IMR-90 (cell line): Measurements from ENCODE around the gene CAPN3. TPM values are rescaled to one million over a fixed set of nuclear protein-coding genes. Genes with fewer than 3 reads are reported as not detected.

Experiments
- ATAC-seq: fragments of 200-7000 bp; cut with Tn5 transposase; 2 replicates; pipeline ENCODE4 v1.9.1; 2020; ENCODE audit warnings: low read depth, mild to moderate bottlenecking, moderate library complexity
- BruUV-seq: library from RNA; stranded (reverse); fragments of 400-500 nt; replicated peaks from 2 replicates; lab custom pipeline; 2021; lab: Mats Ljungman, UMichigan
- CTCF ChIA-PET: fragments of 300-600 bp; formaldehyde crosslinking; extraction: SDS; loops from one replicate; lab custom pipeline; 2021; ENCODE audit warnings: antibody characterized with exemption; lab: Yijun Ruan, JAX
- POLR2A ChIA-PET: fragments of 300-600 bp; sonication (Branson Sonifier 250); formaldehyde crosslinking; loops from one replicate; lab custom pipeline; 2022; ENCODE audit warnings: antibody characterized with exemption; ENCODE audit not compliant: unreplicated experiment; lab: Charles Lee
- DNase-seq: peaks from one replicate; pipeline ENCODE4 v3.0.0; 2013
- H2AFZ ChIP-seq: replicated peaks from 2 replicates; pipeline ENCODE3; 2013; ENCODE audit warnings: low read length, mild to moderate bottlenecking; ENCODE audit not compliant: poor library complexity
- H2AK5ac ChIP-seq: 2 replicates; pipeline ENCODE4 v1.6.1; 2013; ENCODE audit warnings: low read depth, low read length, inconsistent platforms
- H2AK9ac ChIP-seq: replicated peaks from 2 replicates; pipeline ENCODE3; 2013; ENCODE audit warnings: mild to moderate bottlenecking, low read depth, low read length, moderate library complexity; ENCODE audit not compliant: poor library complexity
- H2BK120ac ChIP-seq: 2 replicates; pipeline ENCODE4 v1.6.1; 2013; ENCODE audit warnings: low read depth, low read length, inconsistent platforms
- H2BK15ac ChIP-seq: 3 replicates; pipeline ENCODE4 v1.6.1; 2013; ENCODE audit warnings: low read depth, low read length, inconsistent platforms
- H2BK20ac ChIP-seq: 2 replicates; pipeline ENCODE4 v1.6.1; 2013; ENCODE audit warnings: low read depth, mild to moderate bottlenecking, inconsistent platforms, low read length, moderate library complexity
- H2BK5ac ChIP-seq: 2 replicates; pipeline ENCODE4 v1.6.1; 2013; ENCODE audit warnings: mild to moderate bottlenecking, low read depth, low read length, inconsistent platforms; ENCODE audit not compliant: poor library complexity, severe bottlenecking
- H3K14ac ChIP-seq: replicated peaks from 2 replicates; pipeline ENCODE4 v1.6.1; 2013; ENCODE audit warnings: low read depth, low read length, inconsistent platforms
- H3K18ac ChIP-seq: 2 replicates; pipeline ENCODE4 v1.6.1; 2013; ENCODE audit warnings: low read depth, low read length, control low read depth
- H3K23ac ChIP-seq: 2 replicates; pipeline ENCODE4 v1.6.1; 2013; ENCODE audit warnings: low read depth, low read length, inconsistent platforms
- H3K27ac ChIP-seq: 2 replicates; pipeline ENCODE4 v1.5.1; 2013; ENCODE audit warnings: mild to moderate bottlenecking, control low read depth, low read length; ENCODE audit not compliant: insufficient read depth
- H3K27me3 ChIP-seq: 2 replicates; pipeline ENCODE4 v1.6.1; 2013; ENCODE audit warnings: low read length; ENCODE audit not compliant: control insufficient read depth, insufficient read depth
- H3K36me3 ChIP-seq: 2 replicates; pipeline ENCODE4 v1.6.1; 2013; ENCODE audit warnings: low read length, mixed read lengths; ENCODE audit not compliant: control insufficient read depth, insufficient read depth
- H3K4ac ChIP-seq: 2 replicates; pipeline ENCODE4 v1.6.1; 2013; ENCODE audit warnings: low read depth, low read length, inconsistent platforms
- H3K4me1 ChIP-seq: 2 replicates; pipeline ENCODE4 v1.6.1; 2013; ENCODE audit warnings: low read length, mixed read lengths; ENCODE audit not compliant: control insufficient read depth, insufficient read depth
- H3K4me2 ChIP-seq: 2 replicates; pipeline ENCODE4 v1.6.1; 2013; ENCODE audit warnings: low read depth, mild to moderate bottlenecking, control low read depth, low read length, moderate library complexity
- H3K4me3 ChIP-seq: 2 replicates; pipeline ENCODE4 v1.5.1; 2013; ENCODE audit warnings: low read depth, mild to moderate bottlenecking, control low read depth, low read length, moderate library complexity; ENCODE audit not compliant: insufficient read depth
- H3K56ac ChIP-seq: 2 replicates; pipeline ENCODE4 v1.6.1; 2013; ENCODE audit warnings: low read length, inconsistent platforms; ENCODE audit not compliant: insufficient read depth; ENCODE audit errors: extremely low read depth
- H3K79me1 ChIP-seq, 2 experiments: 2 replicates each; pipeline ENCODE4 v1.6.1; 2013; ENCODE audit warnings: low read length in 2 of 2, inconsistent platforms in 1 of 2, low read depth in 1 of 2
- H3K9ac ChIP-seq: 2 replicates; pipeline ENCODE4 v1.6.1; 2013; ENCODE audit warnings: low read depth, low read length, control low read depth
- H3K9me1 ChIP-seq: 2 replicates; pipeline ENCODE4 v1.6.1; 2013; ENCODE audit warnings: low read length, inconsistent platforms; ENCODE audit not compliant: insufficient read depth
- H3K9me3 ChIP-seq: 2 replicates; pipeline ENCODE4 v1.6.1; 2013; ENCODE audit warnings: low read length; ENCODE audit not compliant: control insufficient read depth, insufficient read depth
- H4K20me1 ChIP-seq: 2 replicates; pipeline ENCODE4 v1.6.1; 2013; ENCODE audit warnings: low read length, inconsistent platforms; ENCODE audit not compliant: insufficient read depth
- H4K5ac ChIP-seq: 2 replicates; pipeline ENCODE4 v1.6.1; 2013; ENCODE audit warnings: mild to moderate bottlenecking, low read depth, low read length, control low read depth
- H4K8ac ChIP-seq, 2 experiments: 2 replicates each; pipeline ENCODE4 v1.6.1; 2013; ENCODE audit warnings: low read depth in 2 of 2, low read length in 2 of 2, control low read depth in 1 of 2, inconsistent platforms in 1 of 2
- H4K91ac ChIP-seq: 2 replicates; pipeline ENCODE4 v1.6.1; 2013; ENCODE audit warnings: low read depth, low read length, inconsistent platforms; ENCODE audit not compliant: insufficient read depth
- BHLHE40 ChIP-seq: fragments of 150-350 bp; IDR thresholded peaks from 2 replicates; pipeline ENCODE4 v1.6.1; 2016; ENCODE audit warnings: mild to moderate bottlenecking, low read depth, low read length
- CEBPB ChIP-seq: IDR thresholded peaks from 2 replicates; pipeline ENCODE4 v1.6.1; 2012; ENCODE audit warnings: low read depth, low read length, improper control_type of control experiment
- FOS ChIP-seq: fragments of 150-350 bp; IDR thresholded peaks from 2 replicates; pipeline ENCODE4 v1.6.1; 2016; ENCODE audit warnings: low read depth, low read length
- MAFK ChIP-seq: IDR thresholded peaks from 2 replicates; pipeline ENCODE4 v1.6.1; 2012; ENCODE audit warnings: low read depth, low read length, improper control_type of control experiment
- MAZ ChIP-seq: IDR thresholded peaks from 2 replicates; pipeline ENCODE4 v1.6.1; 2012; ENCODE audit warnings: low read depth, mild to moderate bottlenecking, low read length, improper control_type of control experiment, moderate library complexity, borderline replicate concordance
- MXI1 ChIP-seq: IDR thresholded peaks from 2 replicates; pipeline ENCODE4 v1.6.1; 2012; ENCODE audit warnings: low read depth, mild to moderate bottlenecking, low read length, moderate library complexity, borderline replicate concordance
- NFE2L2 ChIP-seq: fragments of 150-350 bp; IDR thresholded peaks from 2 replicates; pipeline ENCODE4 v1.6.1; 2016; ENCODE audit warnings: low read depth, mild to moderate bottlenecking, low read length
- POLR2A ChIP-seq: IDR thresholded peaks from 2 replicates; pipeline ENCODE4 v1.6.1; 2012; ENCODE audit warnings: mild to moderate bottlenecking, low read depth, low read length
- RCOR1 ChIP-seq: IDR thresholded peaks from 2 replicates; pipeline ENCODE4 v1.6.1; 2012; ENCODE audit warnings: mild to moderate bottlenecking, low read length, improper control_type of control experiment; ENCODE audit not compliant: insufficient replicate concordance
- RFX5 ChIP-seq: IDR thresholded peaks from 2 replicates; pipeline ENCODE4 v1.8.0; 2012; ENCODE audit warnings: low read depth, mild to moderate bottlenecking, low read length, moderate library complexity
- SMC3 ChIP-seq: fragments of 150-350 bp; IDR thresholded peaks from 2 replicates; pipeline ENCODE4 v1.6.1; 2016; ENCODE audit warnings: low read depth, mild to moderate bottlenecking, antibody characterized with exemption, low read length, moderate library complexity
- WGBS, 2 experiments: methylation state at CpG; one replicate each; pipeline versions ENCODE4 v1.1.5 to v1.1.7; 2013; ENCODE audit warnings: missing lambda C conversion rate in 2 of 2; ENCODE audit not compliant: insufficient read length in 1 of 2; ENCODE audit errors: extremely low coverage in 2 of 2; 5-methylcytosine and 5-hydroxymethylcytosine counted together
- dilution Hi-C: fragments of 300-500 bp; cut with HindIII; formaldehyde crosslinking; loops from one replicate; pipeline ENCODE4 v1.14.3; 2018; ENCODE audit warnings: low sequenced_read_pairs; ENCODE audit not compliant: unreplicated experiment
- in situ Hi-C: fragments of 300-500 bp; cut with MboI; formaldehyde crosslinking; loops from 3 replicates; pipeline ENCODE4 v1.14.3; 2019; ENCODE audit warnings: low sequenced_read_pairs, inconsistent platforms, mixed read lengths
- intact Hi-C: fragments of 100-400 bp; cut with micrococcal nuclease; formaldehyde crosslinking; loops from 2 replicates; pipeline ENCODE4 v1.10.0; 2022
- polyA plus RNA-seq, 3 experiments: library from polyadenylated mRNA; depleted of rRNA; stranded (reverse); fragments of >200 nt; gene quantifications; 2 replicates each; pipeline ENCODE4 v1.2.3, GENCODE V29; 2012; ENCODE audit warnings: low replicate concordance in 1 of 3
- total RNA-seq: library from RNA; depleted of rRNA; stranded (reverse); fragments of >200 nt; gene quantifications from 2 replicates; pipeline ENCODE4 v1.2.3, GENCODE V29; 2012
- TF ChIP-seq, protein P1 (sequence below): fragments of 150-350 bp; IDR thresholded peaks from 2 replicates; pipeline ENCODE4 v1.6.1; 2017; ENCODE audit warnings: mild to moderate bottlenecking, antibody characterized with exemption, low read length, low read depth
- TF ChIP-seq, protein P2 (sequence below): conservative IDR thresholded peaks from 2 replicates; pipeline ENCODE4 v1.5.1; 2012; ENCODE audit warnings: mild to moderate bottlenecking, low read depth, low read length, improper control_type of control experiment
- TF ChIP-seq, protein P3 (sequence below): fragments of 150-350 bp; IDR thresholded peaks from 2 replicates; pipeline ENCODE4 v1.6.1; 2016; ENCODE audit warnings: low read depth, mild to moderate bottlenecking, low read length, moderate library complexity, borderline replicate concordance

CAPN3 gene
- total and polyA plus RNA-seq, 2 of the 4 experiments (the other 2 are of a cell fraction) = 1.1 to 1.4 TPM

DNA sequence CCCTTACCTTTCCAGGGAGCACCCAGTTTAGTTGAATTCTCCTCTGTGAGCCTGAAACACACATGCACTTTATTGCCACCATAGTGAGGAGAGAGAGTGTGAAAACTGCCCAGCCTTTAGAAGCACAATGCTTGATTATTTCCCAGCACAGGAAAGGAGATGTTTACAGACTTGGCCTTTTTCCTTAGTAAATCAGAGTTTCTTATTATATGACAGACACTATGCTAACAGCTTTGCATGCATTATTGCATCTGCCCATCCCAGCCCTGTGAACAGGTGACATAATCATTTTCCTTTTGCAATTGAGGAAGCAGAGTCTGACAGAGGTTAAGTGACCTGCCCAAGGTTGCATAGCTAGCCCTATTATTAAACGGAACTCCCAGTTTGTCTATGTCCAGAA lies 36.5 kb downstream of the CAPN3 start:
- ATAC-seq = no peak
- POLR2A ChIA-PET = no interaction called here
- 60% methylated on average over 1 of the region's 1 CpG; no CpG with 5 or more reads in 1 of the 2 experiments for WGBS, 2 experiments

More for the DNA sequence above, 36.5 kb downstream of the CAPN3 start:
- Histone ChIP-seq H3K18ac (no peak overlapping the region), H2BK15ac (no peak overlapping the region), H2BK5ac (no peak overlapping the region), H2AFZ (no peak overlapping the region), H3K56ac (no peak overlapping the region), H2BK120ac (no peak overlapping the region), H3K4me2 (no peak overlapping the region), H4K20me1 (no peaks in the 10 kb centered on the region), H3K9me1 (no peaks in the 10 kb centered on the region; the same call in 1 of the 2 replicates), H3K4ac (no peak overlapping the region), H4K91ac (no peak overlapping the region), H3K23ac (no peak overlapping the region), H3K14ac (no peak overlapping the region), H3K4me3 (no peak overlapping the region), H2BK20ac (no peak overlapping the region), H3K27me3 (no peaks in the 10 kb centered on the region; the same call in 1 of the 2 replicates), H3K79me1 (no peaks in the 10 kb centered on the region), H4K8ac (no peak overlapping the region), H4K5ac (no peak overlapping the region), H3K36me3 (no peaks in the 10 kb centered on the region), H3K9me3 (no peaks in the 10 kb centered on the region), H2AK5ac (no peak overlapping the region), H3K4me1 (no peaks in the 10 kb centered on the region), H2AK9ac (no peak overlapping the region), H3K27ac (no peak overlapping the region), H3K9ac (no peak overlapping the region)
- dilution Hi-C loops = no loop called here
- CTCF ChIA-PET = no interaction called here
- intact Hi-C loops = no loop called here
- TF ChIP-seq BHLHE40 = no peak
- TF ChIP-seq FOS = no peak
- TF ChIP-seq POLR2A = no peak
- no peak for TF ChIP-seq NFE2L2
- no peak for TF ChIP-seq CEBPB
- no peak for TF ChIP-seq MXI1
- TF ChIP-seq MAFK = no peak
- TF ChIP-seq, protein P1, sequence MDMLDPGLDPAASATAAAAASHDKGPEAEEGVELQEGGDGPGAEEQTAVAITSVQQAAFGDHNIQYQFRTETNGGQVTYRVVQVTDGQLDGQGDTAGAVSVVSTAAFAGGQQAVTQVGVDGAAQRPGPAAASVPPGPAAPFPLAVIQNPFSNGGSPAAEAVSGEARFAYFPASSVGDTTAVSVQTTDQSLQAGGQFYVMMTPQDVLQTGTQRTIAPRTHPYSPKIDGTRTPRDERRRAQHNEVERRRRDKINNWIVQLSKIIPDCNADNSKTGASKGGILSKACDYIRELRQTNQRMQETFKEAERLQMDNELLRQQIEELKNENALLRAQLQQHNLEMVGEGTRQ = no peak
- TF ChIP-seq, protein P2, sequence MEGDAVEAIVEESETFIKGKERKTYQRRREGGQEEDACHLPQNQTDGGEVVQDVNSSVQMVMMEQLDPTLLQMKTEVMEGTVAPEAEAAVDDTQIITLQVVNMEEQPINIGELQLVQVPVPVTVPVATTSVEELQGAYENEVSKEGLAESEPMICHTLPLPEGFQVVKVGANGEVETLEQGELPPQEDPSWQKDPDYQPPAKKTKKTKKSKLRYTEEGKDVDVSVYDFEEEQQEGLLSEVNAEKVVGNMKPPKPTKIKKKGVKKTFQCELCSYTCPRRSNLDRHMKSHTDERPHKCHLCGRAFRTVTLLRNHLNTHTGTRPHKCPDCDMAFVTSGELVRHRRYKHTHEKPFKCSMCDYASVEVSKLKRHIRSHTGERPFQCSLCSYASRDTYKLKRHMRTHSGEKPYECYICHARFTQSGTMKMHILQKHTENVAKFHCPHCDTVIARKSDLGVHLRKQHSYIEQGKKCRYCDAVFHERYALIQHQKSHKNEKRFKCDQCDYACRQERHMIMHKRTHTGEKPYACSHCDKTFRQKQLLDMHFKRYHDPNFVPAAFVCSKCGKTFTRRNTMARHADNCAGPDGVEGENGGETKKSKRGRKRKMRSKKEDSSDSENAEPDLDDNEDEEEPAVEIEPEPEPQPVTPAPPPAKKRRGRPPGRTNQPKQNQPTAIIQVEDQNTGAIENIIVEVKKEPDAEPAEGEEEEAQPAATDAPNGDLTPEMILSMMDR = no peak
- TF ChIP-seq RFX5 = no peak
- TF ChIP-seq SMC3 = no peak
- TF ChIP-seq RCOR1 = no peak
- TF ChIP-seq, protein P3, sequence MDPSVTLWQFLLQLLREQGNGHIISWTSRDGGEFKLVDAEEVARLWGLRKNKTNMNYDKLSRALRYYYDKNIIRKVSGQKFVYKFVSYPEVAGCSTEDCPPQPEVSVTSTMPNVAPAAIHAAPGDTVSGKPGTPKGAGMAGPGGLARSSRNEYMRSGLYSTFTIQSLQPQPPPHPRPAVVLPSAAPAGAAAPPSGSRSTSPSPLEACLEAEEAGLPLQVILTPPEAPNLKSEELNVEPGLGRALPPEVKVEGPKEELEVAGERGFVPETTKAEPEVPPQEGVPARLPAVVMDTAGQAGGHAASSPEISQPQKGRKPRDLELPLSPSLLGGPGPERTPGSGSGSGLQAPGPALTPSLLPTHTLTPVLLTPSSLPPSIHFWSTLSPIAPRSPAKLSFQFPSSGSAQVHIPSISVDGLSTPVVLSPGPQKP = no peak
- TF ChIP-seq MAZ = no peak
- in situ Hi-C loops = no loop called here
- BruUV-seq = no TSS peak
- DNase-seq = no peak
